GM18868 (cell line): Measurements from ENCODE around the gene RELL2.
A peak's percentile ranks its signal among the peaks of the same experiment; 100 is the strongest.

Source experiments
- ATAC-seq: cut with Tn5 transposase; IDR thresholded peaks from one replicate; pipeline ENCODE4 v1.9.1; 2021; ENCODE audit warnings: mild to moderate bottlenecking, moderate library complexity; ENCODE audit not compliant: unreplicated experiment

Gene RELL2

DNA sequence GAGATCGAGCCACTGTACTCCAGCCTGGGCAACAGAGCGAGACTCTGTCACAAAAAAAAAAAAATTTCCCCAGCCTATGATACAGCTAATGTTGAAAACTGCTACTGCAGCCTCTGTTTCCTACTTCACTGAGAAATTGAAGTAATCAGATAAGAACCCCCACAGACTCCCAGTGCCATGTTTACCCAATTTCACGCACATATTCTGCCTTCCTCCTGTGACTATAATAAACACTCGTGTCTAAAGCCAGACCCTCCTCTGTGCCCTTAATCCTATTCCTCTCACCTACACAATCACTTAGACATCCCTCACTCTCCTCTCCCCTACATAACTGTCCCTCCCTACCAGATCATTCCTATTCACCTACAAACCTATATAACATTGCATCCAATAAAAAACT, 38.9 kb downstream of the RELL2 start:
- no peak for ATAC-seq

DNA sequence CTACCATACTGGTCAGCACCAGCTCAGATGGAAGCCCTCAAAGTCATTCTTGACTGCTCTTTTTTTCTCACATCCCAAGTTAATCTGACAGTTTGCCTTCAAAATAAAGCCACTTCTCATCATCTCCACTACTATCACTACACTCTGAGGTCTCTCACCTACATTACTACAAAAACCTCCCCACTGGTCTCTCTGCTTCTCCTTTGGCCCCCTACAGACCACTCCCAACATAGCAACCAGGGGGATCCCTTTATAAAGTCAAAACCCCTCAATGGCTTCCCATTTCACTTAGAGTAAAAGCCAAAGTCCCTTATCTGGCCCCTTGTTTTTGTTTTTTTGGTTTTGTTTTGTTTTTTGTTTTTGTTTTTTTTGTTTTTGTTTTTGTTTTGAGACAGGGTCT, 40.6 kb downstream of the RELL2 start:
- no peak for ATAC-seq

DNA sequence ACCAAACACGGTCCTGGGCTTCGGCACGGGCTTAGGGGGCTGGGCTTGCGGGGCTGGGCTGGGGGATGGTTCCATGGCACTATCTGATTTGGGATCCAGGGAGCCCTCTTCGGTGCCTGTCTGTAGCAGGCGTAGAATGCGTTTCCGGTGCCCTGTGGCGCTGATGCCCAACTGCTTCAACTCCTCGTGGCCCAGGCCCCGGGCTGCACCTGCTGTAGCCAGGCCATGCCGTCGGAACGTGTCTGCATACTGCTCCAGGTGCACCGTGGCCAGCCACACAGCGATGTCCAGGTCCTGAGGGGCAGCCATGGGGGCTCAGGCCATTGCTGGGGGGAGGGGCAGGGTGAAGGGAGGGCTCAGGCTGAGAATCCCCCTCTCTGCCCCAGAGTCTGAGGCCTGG, 43.4 kb downstream of the RELL2 start:
- no peak for ATAC-seq

DNA sequence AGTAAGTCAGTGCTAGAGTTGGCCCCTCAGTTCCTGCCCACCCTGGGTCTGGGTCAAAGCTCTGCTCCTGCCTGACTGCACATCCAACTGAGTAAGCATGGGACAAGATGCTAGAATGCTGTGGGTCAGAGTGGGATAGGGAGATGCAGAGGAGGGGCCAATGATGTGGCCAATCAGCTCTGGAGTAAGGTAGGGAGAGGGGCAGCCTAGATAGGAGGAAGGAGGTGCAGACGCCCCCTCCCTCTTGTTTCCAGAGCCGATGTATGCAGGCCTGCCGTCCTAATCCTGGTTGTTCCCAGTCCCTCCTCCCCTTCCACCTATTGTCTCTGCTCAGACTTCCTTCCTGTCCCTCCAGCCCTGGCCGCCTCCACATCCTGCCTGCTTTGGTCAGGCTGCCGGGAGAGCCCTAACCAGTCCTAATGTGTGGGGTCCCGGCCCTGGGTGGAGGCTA, 44.0 kb downstream of the RELL2 start:
- ATAC-seq: no peak

DNA sequence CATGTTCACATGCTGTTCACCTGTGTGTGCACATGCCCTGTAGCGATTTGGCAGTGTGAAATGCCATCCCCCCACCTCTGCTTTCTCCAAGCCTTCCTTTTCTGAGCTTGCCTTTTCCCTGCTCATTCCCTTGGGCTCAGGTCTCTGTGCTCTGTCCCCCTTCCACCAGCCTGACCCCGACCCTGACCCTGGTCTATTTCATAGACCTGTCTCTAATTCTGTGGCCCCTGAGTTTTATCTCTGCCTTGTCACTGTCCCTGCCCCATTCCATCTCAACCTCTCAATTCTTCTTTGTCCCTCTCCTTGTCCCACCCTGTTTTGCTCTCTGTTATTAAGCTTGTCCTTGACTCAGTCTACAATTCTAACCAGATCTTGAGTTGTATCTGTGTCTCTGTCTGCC, 44.5 kb downstream of the RELL2 start:
- ATAC-seq: no peak

DNA sequence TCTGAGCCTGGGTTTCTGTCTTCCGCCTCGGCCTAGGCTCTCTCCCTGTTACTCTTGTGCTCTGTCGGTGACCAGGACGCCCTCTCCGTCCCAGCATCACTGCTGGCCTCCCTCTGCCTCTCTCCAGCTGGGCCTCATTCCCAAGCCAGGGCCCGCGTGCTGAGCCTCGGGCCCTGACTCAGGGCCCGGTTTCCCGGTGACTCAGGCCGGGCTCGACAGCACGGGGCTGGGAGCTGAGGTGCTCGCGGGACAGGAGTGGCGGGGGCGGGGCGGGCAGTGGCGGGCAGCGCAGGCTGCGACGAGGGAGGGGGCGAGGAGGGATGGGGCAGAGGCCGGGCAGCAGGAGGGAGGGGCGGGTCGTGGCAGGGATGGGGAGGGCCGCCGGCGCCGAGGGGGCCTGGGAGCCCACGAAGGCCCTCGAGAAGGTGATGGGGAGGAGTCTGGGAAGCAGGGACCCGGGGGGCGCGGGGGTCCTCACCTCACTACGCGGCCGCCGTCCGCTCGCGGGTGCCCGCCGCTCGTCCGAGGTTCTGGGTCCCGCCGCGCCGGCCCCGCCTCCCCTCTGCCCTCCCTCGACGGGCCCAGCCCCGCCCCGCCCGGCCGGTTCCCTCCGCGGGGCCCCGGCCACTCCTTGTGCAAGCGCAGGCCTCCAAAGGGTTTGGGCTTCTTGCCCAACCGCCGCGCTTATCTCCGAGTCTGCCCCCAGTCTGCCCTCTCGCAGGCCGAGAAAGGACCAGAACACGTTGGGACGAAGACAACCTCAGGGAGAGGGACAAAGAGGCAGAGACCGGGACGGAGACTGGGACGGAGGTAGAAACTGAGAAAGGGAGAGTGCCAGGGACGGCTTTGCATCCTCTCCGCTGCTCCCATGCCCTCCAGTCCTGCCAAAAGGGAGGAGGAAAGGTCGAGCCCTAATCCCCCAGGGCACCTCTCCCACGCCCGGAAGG, 45.2 kb downstream of the RELL2 start, which contains the start of gene ARAP3:
Gene ARAP3, minus strand, starts transcription at position 536 of the 947 bp plus-strand sequence. CDS start 1,744 bp downstream, outside the sequence.
- ATAC-seq: peak; percentile 56

DNA sequence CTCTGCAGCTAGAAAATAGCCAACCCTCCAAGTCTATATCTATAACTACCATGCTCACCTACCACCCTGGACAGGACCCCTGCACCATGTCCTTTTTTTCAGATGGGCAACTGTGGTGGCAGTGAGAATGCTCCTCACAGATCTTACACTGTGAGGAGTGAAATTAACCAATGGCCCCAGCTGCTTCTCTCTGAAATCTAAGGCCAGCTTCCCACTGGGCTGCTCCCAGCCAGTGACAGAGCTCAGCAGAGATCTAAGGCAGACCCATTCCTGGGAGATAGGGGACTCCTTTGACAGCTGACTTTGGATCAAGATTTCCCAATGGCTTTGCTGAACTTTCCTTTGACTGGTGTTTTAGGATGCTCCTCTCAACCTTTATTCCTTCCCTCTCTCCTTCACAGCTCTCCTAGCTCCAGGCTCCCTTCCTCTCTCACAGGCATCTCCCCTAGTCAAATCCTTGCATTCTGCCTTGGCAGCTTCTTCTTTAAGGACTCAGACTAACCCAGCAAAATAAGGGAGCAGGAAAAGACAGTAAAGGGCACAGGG, 46.9 kb downstream of the RELL2 start:
- no peak for ATAC-seq

DNA sequence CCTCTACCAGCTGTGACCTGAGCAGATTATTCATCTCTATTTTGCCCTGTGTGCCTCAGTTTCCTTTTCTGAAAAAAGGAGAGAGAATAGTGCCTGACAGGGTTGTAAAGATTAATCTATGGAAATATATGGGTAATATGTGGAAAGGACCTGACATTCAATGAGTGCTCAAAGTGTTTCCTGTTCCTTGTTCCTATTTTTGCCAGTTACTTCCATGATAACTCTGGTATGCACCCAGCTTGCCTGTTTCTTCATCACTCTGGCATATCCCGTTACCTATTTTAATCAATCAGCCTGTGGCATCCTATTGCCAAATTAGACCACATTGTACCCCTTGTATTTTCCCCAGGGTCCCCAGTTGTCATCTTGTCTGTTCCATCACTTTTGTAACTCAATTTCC, 48.8 kb downstream of the RELL2 start:
- no peak for ATAC-seq

DNA sequence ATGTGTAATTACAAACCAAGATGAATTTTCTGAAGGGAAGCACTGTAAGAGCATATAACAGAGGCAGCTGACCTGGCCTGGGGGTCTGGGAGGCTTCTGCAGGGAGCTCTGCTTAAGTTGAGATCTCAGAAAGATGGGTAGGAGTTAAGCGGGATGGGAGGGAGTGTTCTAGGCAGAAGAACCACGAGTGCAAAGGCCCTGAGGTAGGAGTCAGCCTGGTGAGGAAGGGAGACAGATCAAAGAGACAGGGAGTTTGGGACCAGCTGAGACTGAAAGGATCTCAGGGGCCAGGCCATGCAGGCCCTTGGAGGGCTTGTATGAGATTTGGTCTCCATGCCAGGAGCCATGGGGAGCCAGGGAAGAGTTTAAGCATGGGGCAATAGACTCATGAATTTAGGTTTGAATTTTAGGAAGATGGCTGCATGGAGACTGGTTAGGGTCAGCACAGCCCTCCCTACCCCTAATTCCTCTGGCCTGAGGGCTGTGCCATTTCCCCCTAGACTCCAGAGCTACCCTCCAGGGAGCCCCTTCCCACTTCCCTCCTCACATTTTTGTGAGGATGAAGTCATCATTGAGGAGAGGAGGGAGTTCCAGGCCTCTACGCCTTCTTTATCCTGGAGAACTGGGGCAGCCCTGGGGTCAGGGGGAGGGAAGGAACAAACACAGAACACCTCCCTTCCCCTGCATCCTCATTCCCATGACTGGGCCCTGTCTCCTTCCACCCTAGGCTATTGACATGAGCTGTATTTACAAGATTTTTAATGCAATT, 50.0 kb downstream of the RELL2 start:
- ATAC-seq: no peak
